BLaER1 (cell line): ENCODE results near the gene ASTN1.
A peak's percentile ranks its signal among the peaks of the same experiment; 100 is the strongest.

Experiments used
- H3K27ac ChIP-seq: shearing (Covaris generic); formaldehyde crosslinking; 2 replicates; pipeline ENCODE4 v1.8.1; 2022
- H3K27me3 ChIP-seq: shearing (Covaris generic); formaldehyde crosslinking; 2 replicates; pipeline ENCODE4 v1.8.1; 2022
- H3K36me3 ChIP-seq: shearing (Covaris generic); formaldehyde crosslinking; 2 replicates; pipeline ENCODE4 v1.8.1; 2022
- H3K4me1 ChIP-seq: shearing (Covaris generic); formaldehyde crosslinking; 2 replicates; pipeline ENCODE4 v1.8.1; 2022
- H3K4me2 ChIP-seq: shearing (Covaris generic); formaldehyde crosslinking; 2 replicates; pipeline ENCODE4 v1.8.1; 2022
- H3K4me3 ChIP-seq: shearing (Covaris generic); formaldehyde crosslinking; 2 replicates; pipeline ENCODE4 v1.8.1; 2022
- H3K9ac ChIP-seq: shearing (Covaris generic); formaldehyde crosslinking; 2 replicates; pipeline ENCODE4 v1.8.1; 2022
- H3K9me3 ChIP-seq: shearing (Covaris generic); formaldehyde crosslinking; 2 replicates; pipeline ENCODE4 v1.8.1; 2022
- H4K20me1 ChIP-seq: shearing (Covaris generic); formaldehyde crosslinking; 2 replicates; pipeline ENCODE4 v1.8.1; 2022
- Cebpa-rat ChIP-seq: shearing (Covaris generic); IDR thresholded peaks from 2 replicates; pipeline ENCODE4 v1.8.1; 2022

The ASTN1 gene

GRCh38 chr1:176996456-176997090, 167.9 kb downstream of the ASTN1 start:
- H3K4me2 ChIP-seq, result peak overlapping the region; percentile 57
- H3K9ac ChIP-seq, result no peak overlapping the region
- H4K20me1 ChIP-seq, result no peaks in the 10 kb centered on the region
- H3K9me3 ChIP-seq, result no peaks in the 10 kb centered on the region
- H3K27ac ChIP-seq, result no peak overlapping the region
- H3K36me3 ChIP-seq, result no peaks in the 10 kb centered on the region
- no peaks in the 10 kb centered on the region for H3K27me3 ChIP-seq
- no peak for TF ChIP-seq Cebpa-rat
- H3K4me3 ChIP-seq, result no peak overlapping the region
- peaks cover 34% of the 10 kb centered on the region for H3K4me1 ChIP-seq

GRCh38 chr1:176994931-176995596, 169.4 kb downstream of the ASTN1 start:
- H3K4me1 ChIP-seq, result peaks cover 40% of the 10 kb centered on the region
- TF ChIP-seq Cebpa-rat, result no peak

GRCh38 chr1:176993587-176993986, 170.9 kb downstream of the ASTN1 start:
- H3K4me3 ChIP-seq, result no peak overlapping the region
- H3K27me3 ChIP-seq, result no peaks in the 10 kb centered on the region
- peaks cover 32% of the 10 kb centered on the region for H3K4me1 ChIP-seq
- no peak for TF ChIP-seq Cebpa-rat
- no peak overlapping the region for H3K27ac ChIP-seq
- no peaks in the 10 kb centered on the region for H3K36me3 ChIP-seq
- no peaks in the 10 kb centered on the region for H4K20me1 ChIP-seq
- H3K4me2 ChIP-seq, result no peak overlapping the region
- no peaks in the 10 kb centered on the region for H3K9me3 ChIP-seq
- H3K9ac ChIP-seq, result no peak overlapping the region

More at GRCh38 chr1:176994931-176995596, 169.4 kb downstream of the ASTN1 start:
- no peaks in the 10 kb centered on the region for H3K36me3 ChIP-seq
- no peak overlapping the region for H3K27ac ChIP-seq
- H3K4me3 ChIP-seq, result no peak overlapping the region
- no peaks in the 10 kb centered on the region for H3K9me3 ChIP-seq
- no peak overlapping the region for H3K9ac ChIP-seq
- H3K4me2 ChIP-seq, result no peak overlapping the region
- no peaks in the 10 kb centered on the region for H4K20me1 ChIP-seq
- H3K27me3 ChIP-seq, result no peaks in the 10 kb centered on the region

GRCh38 chr1:176989754-176990153, 174.8 kb downstream of the ASTN1 start:
- Histone ChIP-seq H3K27ac (no peak overlapping the region), H3K4me3 (no peak overlapping the region), H3K4me1 (peaks cover 6% of the 10 kb centered on the region), H3K9me3 (no peaks in the 10 kb centered on the region), H3K36me3 (no peaks in the 10 kb centered on the region), H3K9ac (no peak overlapping the region), H3K4me2 (no peak overlapping the region), H4K20me1 (no peaks in the 10 kb centered on the region), H3K27me3 (no peaks in the 10 kb centered on the region)
- no peak for TF ChIP-seq Cebpa-rat

- no peak for TF ChIP-seq Cebpa-rat
- Histone ChIP-seq H3K36me3 (no peaks in the 10 kb centered on the region), H3K9me3 (no peaks in the 10 kb centered on the region), H4K20me1 (no peaks in the 10 kb centered on the region), H3K27me3 (no peaks in the 10 kb centered on the region), H3K9ac (no peak overlapping the region), H3K27ac (no peak overlapping the region), H3K4me2 (no peak overlapping the region), H3K4me3 (no peak overlapping the region), H3K4me1 (peaks cover 6% of the 10 kb centered on the region)
These were observed 175.5 kb downstream of the ASTN1 start for GRCh38 chr1:176989023-176989422.

- no peaks in the 10 kb centered on the region for H3K9me3 ChIP-seq
- peaks cover 6% of the 10 kb centered on the region for H3K4me1 ChIP-seq
- no peak for TF ChIP-seq Cebpa-rat
- H3K9ac ChIP-seq, result no peak overlapping the region
- no peak overlapping the region for H3K4me3 ChIP-seq
- no peak overlapping the region for H3K27ac ChIP-seq
- no peaks in the 10 kb centered on the region for H4K20me1 ChIP-seq
- no peak overlapping the region for H3K4me2 ChIP-seq
- H3K36me3 ChIP-seq, result no peaks in the 10 kb centered on the region
- no peaks in the 10 kb centered on the region for H3K27me3 ChIP-seq
These were observed 177.5 kb downstream of the ASTN1 start for GRCh38 chr1:176987016-176987415.

- TF ChIP-seq Cebpa-rat, result no peak
- Histone ChIP-seq H4K20me1 (no peaks in the 10 kb centered on the region), H3K4me2 (no peak overlapping the region), H3K27ac (no peak overlapping the region), H3K36me3 (no peaks in the 10 kb centered on the region), H3K9me3 (no peaks in the 10 kb centered on the region), H3K4me3 (no peak overlapping the region), H3K4me1 (no peaks in the 10 kb centered on the region), H3K27me3 (no peaks in the 10 kb centered on the region), H3K9ac (no peak overlapping the region)
These were observed 180.8 kb downstream of the ASTN1 start for GRCh38 chr1:176983731-176984130.

GRCh38 chr1:176976771-176977170, 187.7 kb downstream of the ASTN1 start:
- Histone ChIP-seq H4K20me1 (no peaks in the 10 kb centered on the region), H3K9ac (no peak overlapping the region), H3K4me3 (no peak overlapping the region), H3K27me3 (no peaks in the 10 kb centered on the region), H3K27ac (no peak overlapping the region), H3K4me2 (no peak overlapping the region), H3K9me3 (no peaks in the 10 kb centered on the region), H3K4me1 (peaks cover 16% of the 10 kb centered on the region), H3K36me3 (no peaks in the 10 kb centered on the region)
- no peak for TF ChIP-seq Cebpa-rat

- no peaks in the 10 kb centered on the region for H3K9me3 ChIP-seq
- no peak for TF ChIP-seq Cebpa-rat
These were observed 188.3 kb downstream of the ASTN1 start for GRCh38 chr1:176976225-176976624.

GRCh38 chr1:176964687-176965086, 199.8 kb downstream of the ASTN1 start:
- no peaks in the 10 kb centered on the region for H3K4me1 ChIP-seq
- H3K4me2 ChIP-seq, result no peak overlapping the region
- H3K36me3 ChIP-seq, result no peaks in the 10 kb centered on the region
- H3K9ac ChIP-seq, result no peak overlapping the region
- no peaks in the 10 kb centered on the region for H3K9me3 ChIP-seq
- no peaks in the 10 kb centered on the region for H3K27me3 ChIP-seq
- TF ChIP-seq Cebpa-rat, result no peak
- no peak overlapping the region for H3K27ac ChIP-seq
- no peaks in the 10 kb centered on the region for H4K20me1 ChIP-seq
- H3K4me3 ChIP-seq, result no peak overlapping the region

More at GRCh38 chr1:176976225-176976624, 188.3 kb downstream of the ASTN1 start:
- Histone ChIP-seq H3K4me3 (no peak overlapping the region), H3K36me3 (no peaks in the 10 kb centered on the region), H3K4me1 (peaks cover 16% of the 10 kb centered on the region), H3K9ac (no peak overlapping the region), H3K27ac (no peak overlapping the region), H3K4me2 (peak overlapping the region; percentile 39), H4K20me1 (no peaks in the 10 kb centered on the region), H3K27me3 (no peaks in the 10 kb centered on the region)
